GM12878 (cell line): ENCODE measurements around the gene TESK2.

ENCODE experiments used
- CTCF ChIP-seq, 3 experiments: IDR thresholded peaks in 2 of 3; conservative IDR thresholded peaks in 1 of 3; 2 replicates each; pipeline ENCODE4 v1.5.1; 2011; ENCODE audit warnings: low read depth in 3 of 3, low read length in 3 of 3, mild to moderate bottlenecking in 3 of 3, control low read depth in 2 of 3, moderate library complexity in 2 of 3, inconsistent platforms in 1 of 3, mixed read lengths in 1 of 3; ENCODE audit not compliant: control insufficient read depth in 2 of 3, insufficient read depth in 1 of 3; ENCODE audit errors: extremely low read depth in 1 of 3
- EP300 ChIP-seq, 2 experiments: fragments of 150-350 bp in 1 of 2; IDR thresholded peaks; 2 replicates each; pipeline ENCODE4 v1.6.1; 2011 to 2012; ENCODE audit warnings: low read depth in 2 of 2, low read length in 2 of 2, borderline replicate concordance in 1 of 2, improper control_type of control experiment in 1 of 2, inconsistent platforms in 1 of 2; ENCODE audit not compliant: control insufficient read depth in 1 of 2
- ESRRA ChIP-seq: IDR thresholded peaks from 2 replicates; pipeline ENCODE4 v1.6.1; 2012; ENCODE audit warnings: mild to moderate bottlenecking, low read length, improper control_type of control experiment
- FOXK2 ChIP-seq: fragments of 450-650 bp; IDR thresholded peaks from 2 replicates; pipeline ENCODE4 v1.6.1; 2017; ENCODE audit warnings: mild to moderate bottlenecking, moderate library complexity
- IRF4 ChIP-seq: IDR thresholded peaks from 2 replicates; pipeline ENCODE4 v1.6.1; 2011; ENCODE audit warnings: low read depth, low read length
- MYC ChIP-seq: IDR thresholded peaks from 2 replicates; pipeline ENCODE4 v1.6.1; 2011; ENCODE audit warnings: mild to moderate bottlenecking, low read length, moderate library complexity, inconsistent platforms; ENCODE audit not compliant: insufficient read depth, insufficient replicate concordance, insufficient read length, severe bottlenecking
- RFX5 ChIP-seq: IDR thresholded peaks from 2 replicates; pipeline ENCODE4 v1.6.1; 2011; ENCODE audit warnings: low read depth, low read length, improper control_type of control experiment
- SKIL ChIP-seq: fragments of 450-650 bp; IDR thresholded peaks from 2 replicates; pipeline ENCODE4 v1.6.1; 2017; ENCODE audit warnings: mild to moderate bottlenecking, low read depth, inconsistent platforms; ENCODE audit not compliant: poor library complexity, severe bottlenecking
- TAF1 ChIP-seq: IDR thresholded peaks from 2 replicates; pipeline ENCODE4 v1.6.1; 2011; ENCODE audit warnings: mild to moderate bottlenecking, low read depth, low read length, borderline replicate concordance
- TBL1XR1 ChIP-seq: IDR thresholded peaks from 2 replicates; pipeline ENCODE4 v1.6.1; 2012; ENCODE audit warnings: low read depth, low read length, improper control_type of control experiment
- ZBTB4 ChIP-seq: fragments of 450-650 bp; formaldehyde crosslinking; IDR thresholded peaks from 2 replicates; pipeline ENCODE4 v1.4.0; 2022; ENCODE audit warnings: mild to moderate bottlenecking, moderate library complexity
- ZNF207 ChIP-seq: fragments of 450-650 bp; IDR thresholded peaks from 2 replicates; pipeline ENCODE4 v1.6.1; 2014; ENCODE audit warnings: antibody characterized with exemption, mild to moderate bottlenecking, borderline replicate concordance

GRCh38 chr1:45380125-45380524, 110.8 kb downstream of the TESK2 start:
- no peak for TF ChIP-seq IRF4
- no peak for TF ChIP-seq ZBTB4 (CRISPR knock-in tag)
- no peak for TF ChIP-seq SKIL
- TF ChIP-seq TAF1 = no peak
- no peak for TF ChIP-seq MYC
- no peak for TF ChIP-seq CTCF (IDR thresholded peaks at IDR 0.05 in 2 of 3, conservative IDR thresholded peaks at IDR 0.05 in 1 of 3; ENCODE audit: control insufficient read depth in 2 of 3, extremely low read depth in 1 of 3, insufficient read depth in 1 of 3, low read depth in 3 of 3, low read length in 3 of 3)
- TF ChIP-seq EP300 (IDR thresholded peaks at IDR 0.05; ENCODE audit: borderline replicate concordance in 1 of 2, control insufficient read depth in 1 of 2, low read depth in 2 of 2, low read length in 2 of 2) = no peak
- TF ChIP-seq TBL1XR1 = no peak
- no peak for TF ChIP-seq RFX5
- TF ChIP-seq ESRRA = no peak
- no peak for TF ChIP-seq FOXK2
- no peak for TF ChIP-seq ZNF207
